IPS-NIHi11 (cell line): Measurements from ENCODE around the gene ZNF394.

ENCODE experiments used
- DNase-seq: peaks from one replicate; pipeline ENCODE4 v3.0.0; 2012; ENCODE audit warnings: mixed read lengths, low spot score

ZNF394 gene

DNA sequence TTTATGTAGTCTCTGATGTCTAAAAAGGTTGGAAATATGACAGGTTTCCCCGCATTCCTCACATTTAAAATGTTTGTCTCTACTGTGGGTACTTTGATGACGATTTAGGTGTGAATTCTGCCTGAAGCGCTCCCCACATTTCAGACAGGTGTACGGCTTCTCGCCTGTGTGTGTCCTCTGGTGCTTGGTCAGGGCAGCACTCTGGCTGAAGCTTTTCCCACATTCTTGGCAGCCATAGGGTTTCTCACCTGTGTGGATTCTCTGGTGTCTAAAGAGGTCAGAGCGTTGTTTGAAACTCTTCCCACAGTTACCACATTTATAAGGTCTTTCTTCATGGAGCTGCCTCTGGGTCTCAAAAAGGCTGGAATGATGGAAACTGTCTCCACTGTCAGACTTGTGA is 6.3 kb downstream of the ZNF394 start:
- DNase-seq: no peak

DNA sequence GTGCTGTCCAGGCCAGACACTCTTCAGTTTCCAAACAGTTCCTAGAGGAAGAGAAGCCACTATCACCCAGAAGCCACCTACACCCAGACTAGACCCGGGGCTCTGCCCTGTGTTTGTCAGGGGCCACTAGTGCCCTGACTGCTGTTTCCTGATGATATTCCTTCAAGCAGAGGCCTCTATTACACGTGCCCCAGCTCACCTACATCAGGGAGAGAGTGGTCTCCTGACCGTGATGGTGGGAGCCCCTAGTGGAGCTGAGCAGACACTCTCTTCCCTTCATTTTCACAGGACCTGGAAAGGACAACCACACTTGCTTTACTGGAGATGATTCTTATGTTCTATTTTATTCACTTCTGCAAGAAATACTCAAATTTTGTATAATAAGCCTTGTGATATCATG is 9.2 kb downstream of the ZNF394 start:
- DNase-seq: no peak

DNA sequence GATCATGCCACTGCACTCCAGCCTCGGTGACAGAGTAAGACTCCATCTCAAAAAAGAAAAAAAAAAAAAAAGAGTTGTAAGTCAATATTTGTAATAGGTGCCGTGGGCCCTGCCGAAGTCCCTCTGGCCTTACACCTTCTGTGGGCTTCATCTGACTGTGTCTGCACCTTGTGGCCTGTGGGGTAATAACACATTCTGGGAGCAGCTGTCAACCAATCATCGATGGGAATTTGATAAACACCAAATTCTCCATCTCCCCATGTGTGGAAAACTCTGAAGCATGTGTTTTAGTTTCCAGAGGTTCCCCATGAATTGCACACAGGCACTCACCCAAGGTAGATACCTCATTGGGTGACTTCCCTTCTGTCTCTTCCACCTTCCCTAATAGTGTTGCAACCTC is 10.8 kb downstream of the ZNF394 start:
- DNase-seq: peak; percentile 32

DNA sequence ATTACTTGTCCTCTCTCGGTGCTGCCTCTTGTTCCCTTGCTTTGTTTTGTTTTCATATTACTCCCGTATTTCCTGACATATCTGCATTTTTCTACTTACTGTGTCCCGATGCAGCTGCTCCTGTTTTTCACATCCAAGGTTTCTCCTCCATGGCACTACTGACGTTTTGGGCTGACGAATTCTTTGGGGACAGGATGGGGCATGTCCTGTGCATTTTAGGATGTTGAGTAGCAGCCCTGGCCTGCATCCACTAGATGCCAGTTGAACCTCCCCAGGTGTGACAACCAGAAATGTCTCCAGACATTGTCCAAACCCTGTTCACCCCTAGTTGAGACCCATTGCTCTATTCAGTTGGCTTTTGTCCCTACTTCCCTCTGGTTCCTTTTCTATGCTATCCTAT is 15.0 kb downstream of the ZNF394 start:
- no peak for DNase-seq

DNA sequence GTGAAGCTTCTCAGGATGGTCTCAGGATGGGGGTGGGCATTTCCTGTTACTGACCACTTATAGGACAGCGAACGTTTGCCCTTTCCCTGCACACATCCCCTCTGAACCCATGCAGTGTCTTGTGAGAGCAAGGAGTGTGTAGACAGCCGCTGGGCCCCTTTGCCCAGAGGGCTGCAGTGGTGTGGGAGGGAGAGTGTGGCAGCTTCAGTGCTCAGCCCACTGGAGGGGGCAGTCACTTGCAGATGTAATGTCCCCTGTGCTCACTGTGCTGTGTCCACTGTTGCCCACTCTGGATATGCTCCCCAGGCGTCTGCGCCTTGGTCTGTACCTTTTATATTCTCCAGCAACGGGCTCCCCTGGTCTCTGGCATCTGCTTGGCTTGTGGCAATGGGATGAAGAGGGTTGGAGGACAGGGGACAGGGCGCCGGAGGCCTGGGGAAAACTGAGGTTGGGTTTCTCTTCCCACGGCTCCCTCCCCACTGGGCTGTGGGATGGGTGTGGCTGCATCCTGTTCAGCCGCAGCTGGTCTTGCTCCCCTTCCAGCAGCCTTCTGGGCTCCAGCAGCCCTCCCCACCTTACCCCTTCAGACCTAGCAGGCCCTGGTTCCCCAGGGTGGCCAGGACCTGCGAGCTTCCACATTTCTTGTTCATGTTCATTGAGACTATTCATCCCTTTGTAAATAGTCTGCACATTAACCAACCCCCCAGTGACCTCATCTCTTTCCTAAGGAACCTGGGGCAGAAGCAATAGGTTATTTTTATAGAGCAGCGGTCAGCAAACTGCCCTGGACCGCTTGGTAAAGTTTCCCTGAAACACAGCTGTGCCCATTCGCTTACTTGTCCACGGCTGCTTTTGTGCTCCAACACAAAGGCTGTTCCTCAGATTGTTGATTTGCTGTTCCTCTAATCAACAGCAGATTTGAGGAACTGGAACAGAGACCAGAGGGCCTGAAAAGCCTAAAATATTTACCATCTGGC is 21.3 kb downstream of the ZNF394 start:
- no peak for DNase-seq

DNA sequence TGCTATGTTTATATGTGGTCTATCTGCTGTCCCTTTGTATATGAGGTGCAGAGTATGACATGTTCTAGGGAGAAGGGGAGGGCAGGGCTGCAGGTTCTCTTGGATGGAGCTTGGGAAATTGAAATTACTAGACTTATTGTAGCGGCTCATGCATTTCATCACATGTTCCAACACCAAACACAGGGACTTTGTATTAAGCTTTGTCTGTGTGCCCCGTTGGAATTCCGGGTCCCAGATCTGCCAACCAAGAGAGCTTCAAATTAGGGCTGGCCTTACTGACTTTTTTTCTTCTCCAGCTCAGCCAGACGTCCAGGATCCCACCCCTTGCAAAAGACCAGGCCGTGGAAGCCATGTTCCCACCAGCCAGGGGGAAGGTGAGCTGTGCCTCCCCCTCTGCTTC is 24.0 kb downstream of the ZNF394 start:
- no peak for DNase-seq

DNA sequence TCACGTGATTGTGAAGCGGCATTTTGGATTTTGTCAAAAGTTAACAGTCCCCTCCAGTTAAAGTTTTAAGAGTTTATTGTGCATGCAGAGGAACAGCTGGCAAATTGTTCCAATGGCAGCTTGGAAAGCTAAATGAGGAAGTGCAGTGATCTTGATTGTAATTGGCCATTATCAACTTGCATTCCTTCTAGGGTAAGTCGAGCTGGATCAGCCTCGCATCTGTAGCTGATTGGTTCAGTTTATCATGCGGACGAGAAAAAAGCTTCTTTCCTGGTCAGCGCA is 26.8 kb downstream of the ZNF394 start:
- peak; percentile 81 for DNase-seq

DNA sequence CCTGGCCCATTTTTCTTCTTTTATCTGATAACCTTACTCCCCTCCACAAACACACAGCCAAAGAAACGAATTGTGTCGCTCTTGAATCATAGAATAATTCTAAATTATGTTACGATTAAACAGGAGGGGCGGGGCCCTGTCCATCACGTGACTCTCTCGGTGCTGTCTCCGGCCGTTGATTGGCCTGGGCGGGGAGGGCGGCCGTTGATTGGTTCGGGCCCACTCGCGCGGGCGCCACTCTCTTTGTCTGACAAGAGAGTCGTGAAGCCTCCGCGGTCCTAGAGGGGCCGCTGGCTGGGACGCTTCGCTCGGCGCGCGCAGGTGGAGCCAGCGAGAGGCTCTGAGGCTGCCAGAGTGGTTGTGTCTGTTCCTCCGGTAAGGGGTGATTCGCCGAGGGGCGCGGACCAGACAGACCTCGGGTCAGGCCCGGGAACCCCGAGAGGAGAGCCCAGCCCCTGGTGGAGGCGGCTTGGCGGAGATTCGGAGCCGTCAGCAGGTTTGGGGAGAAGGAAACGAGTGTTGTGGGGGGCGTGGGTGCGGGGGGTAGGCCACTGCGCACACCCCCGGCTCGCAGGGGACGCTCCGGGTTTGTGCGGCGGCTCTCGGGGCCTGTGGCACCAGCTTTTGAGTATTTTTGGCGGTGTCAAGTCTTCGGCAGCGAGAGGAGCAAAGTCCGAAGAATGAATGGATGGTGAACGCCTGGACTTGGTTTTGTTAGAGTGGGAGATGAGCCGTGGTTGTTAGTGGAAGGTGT is 27.3 kb downstream of the ZNF394 start, which contains the start of gene ZNF789:
Gene ZNF789, plus strand, starts transcription at position 330 of the 754 bp plus-strand sequence. CDS start 3,567 bp downstream, outside the sequence.
- DNase-seq: peak; percentile 100

DNA sequence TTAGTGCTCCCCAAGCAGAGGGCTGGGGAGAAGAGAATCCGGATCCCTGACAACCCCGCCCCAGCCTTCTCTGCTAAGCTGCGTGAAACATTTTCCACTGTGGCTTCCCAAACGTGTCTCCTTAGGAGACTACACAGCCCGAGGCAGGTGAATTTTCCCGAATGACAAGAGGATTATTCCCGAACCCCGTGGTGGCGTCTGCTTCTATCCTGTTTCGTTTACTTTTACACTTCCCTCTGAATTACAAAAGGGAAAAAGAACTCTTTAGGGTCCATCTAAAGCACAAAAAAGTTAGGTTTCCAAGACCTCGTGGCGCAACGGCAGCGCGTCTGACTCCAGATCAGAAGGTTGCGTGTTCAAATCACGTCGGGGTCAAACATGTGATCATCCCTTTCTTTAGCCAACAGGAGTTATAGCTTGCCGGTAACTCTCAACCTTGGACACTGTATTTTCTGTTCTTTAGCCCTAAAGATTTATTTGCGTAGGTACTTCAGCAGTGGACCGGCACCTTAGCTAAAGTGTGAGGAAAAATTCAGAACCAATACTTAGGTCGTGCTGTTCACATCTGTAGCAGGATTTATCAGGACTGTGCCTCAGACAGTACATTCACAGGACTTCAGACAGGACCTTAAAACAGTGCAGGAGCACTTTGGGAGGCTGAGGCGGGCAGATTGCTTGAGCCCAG is 30.6 kb downstream of the ZNF394 start:
- DNase-seq: no peak

DNA sequence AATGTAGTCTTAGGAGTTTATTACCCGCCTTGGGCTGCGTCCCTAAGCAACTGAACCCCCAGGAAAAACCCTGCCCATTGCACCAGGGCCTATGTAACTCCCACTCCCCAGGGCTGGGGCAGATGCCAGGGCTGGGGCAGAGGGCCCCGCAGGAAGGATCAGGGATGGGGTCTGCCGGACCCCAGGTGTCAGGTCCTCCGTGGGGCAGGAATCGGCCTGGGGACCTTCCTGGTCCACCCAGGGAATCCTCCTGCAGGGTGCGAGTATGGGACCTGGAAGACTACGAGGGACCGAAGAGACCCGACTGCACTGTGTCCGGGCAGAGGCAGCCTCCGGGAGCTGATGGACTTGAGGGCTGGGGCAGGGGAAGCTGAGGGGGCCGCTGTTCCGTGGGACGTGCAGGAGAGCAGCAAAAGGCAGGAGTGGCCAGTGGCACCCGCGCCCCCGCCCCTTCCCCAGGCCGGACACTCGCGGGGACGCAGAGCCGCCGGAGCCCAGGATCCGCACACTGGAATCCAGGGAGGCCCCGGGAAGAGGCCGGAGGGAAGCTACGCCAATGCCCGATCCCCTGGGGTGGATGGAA is 31.7 kb downstream of the ZNF394 start:
- no peak for DNase-seq

DNA sequence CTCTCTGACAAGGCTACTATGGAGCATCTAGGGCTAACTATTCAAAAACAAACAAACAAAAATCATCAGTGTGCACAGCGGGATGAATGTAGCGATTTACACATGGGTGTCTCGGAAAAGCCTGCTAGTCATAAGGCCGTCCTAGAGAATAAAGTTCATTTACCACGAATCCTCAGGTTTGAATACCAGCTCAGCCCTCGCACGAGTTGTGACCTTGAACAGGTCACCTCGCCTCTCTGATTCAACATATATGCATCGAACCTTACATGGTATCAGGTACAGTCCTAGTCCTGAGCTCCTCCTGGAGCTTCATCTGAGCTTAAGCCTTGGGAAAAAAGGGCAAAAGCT is 34.7 kb downstream of the ZNF394 start:
- no peak for DNase-seq

DNA sequence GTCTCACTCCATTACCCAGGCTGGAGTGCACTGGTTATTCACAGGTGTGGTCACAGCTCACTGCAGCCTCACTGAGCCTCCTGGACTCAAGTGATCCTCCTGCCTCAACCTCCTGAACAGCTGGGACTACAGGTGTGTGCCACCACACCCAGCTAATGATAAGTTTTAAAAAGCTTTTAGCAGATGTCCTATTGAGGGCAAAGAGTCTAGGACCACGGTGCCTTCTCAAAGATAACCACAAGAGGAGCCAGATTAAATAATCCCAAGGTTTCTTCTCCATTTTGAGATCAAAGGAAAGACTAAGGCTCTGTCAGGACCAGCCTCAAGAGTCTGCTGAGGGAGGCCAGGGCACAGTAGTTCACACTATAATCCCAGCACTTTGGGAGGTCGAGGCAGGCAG is 38.9 kb downstream of the ZNF394 start:
- no peak for DNase-seq

DNA sequence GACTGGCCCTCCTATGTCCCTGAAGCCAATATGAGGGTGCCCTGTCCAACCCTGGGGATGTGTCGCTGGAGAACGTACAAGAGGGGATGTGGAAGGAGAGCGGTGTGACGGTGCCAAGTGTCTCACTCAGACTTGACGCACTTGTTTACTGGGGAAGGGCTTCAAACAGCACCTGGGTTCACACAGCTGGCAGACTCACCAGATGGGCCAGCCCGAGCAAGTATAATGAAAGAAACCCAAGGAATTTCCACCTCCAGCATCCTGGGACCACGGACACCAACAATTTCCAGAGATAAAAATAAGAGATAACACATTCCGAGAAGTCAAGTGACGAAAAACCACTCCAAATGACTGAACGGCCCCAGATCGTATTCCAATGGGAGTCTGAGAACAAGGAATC is 39.4 kb downstream of the ZNF394 start:
- no peak for DNase-seq

DNA sequence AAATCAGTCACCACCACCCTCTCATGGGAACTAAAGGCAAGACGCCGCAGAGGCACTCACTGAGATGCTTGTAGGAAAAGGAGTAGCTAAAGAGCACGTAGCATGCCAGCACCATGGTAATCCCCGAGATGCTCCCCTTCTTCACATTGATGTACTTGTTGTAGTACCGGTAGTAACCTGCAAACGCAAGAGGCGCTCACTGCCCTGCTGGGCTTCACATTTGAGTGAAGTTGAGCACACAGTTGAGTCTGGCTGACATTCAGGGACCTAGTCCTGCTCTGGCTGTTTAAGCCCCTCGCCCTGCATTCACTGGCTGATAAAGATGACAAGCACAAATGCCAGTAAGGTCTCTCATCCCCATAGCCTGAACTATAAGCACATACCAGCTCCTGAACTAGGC is 41.0 kb downstream of the ZNF394 start:
- no peak for DNase-seq

DNA sequence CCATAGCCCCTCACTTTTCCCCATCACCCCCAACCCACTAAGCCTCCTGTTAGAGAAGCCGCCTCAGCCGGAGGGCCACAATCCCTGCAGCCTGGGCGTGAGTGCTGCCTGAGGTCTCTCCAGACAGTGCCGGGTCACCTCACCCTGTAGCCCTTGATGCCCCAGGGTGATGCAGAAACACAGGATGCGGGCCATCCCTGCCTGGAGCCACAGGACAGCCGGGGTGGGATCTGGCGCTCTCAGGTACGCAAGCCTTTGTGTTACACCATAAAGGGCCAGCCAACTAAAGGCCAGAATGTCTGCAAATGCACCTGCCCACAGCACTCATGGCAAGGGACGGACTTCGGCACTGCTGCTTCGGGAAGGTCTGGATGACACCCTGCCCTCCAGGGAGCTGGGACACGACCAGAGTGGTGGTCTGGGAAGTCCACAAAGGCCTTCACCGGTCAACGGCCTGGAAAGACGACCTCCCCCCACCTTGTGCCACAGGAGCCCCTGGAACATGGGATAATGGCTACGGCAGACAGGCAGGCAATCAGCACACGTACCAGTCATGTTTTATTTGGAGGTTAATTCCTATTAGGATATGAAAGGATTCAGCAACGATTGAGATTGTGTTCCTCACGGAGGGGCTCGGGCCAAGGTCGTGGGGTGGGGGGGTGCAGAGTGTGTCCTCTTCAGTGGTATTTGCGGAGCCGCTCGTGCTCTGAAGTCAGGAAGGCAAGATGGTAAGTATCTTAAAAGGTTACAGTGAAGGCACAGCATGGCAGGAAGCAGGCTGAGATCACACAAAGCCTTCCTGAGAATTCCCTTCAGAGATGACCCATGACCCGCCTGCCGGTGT is 42.2 kb downstream of the ZNF394 start:
- no peak for DNase-seq

DNA sequence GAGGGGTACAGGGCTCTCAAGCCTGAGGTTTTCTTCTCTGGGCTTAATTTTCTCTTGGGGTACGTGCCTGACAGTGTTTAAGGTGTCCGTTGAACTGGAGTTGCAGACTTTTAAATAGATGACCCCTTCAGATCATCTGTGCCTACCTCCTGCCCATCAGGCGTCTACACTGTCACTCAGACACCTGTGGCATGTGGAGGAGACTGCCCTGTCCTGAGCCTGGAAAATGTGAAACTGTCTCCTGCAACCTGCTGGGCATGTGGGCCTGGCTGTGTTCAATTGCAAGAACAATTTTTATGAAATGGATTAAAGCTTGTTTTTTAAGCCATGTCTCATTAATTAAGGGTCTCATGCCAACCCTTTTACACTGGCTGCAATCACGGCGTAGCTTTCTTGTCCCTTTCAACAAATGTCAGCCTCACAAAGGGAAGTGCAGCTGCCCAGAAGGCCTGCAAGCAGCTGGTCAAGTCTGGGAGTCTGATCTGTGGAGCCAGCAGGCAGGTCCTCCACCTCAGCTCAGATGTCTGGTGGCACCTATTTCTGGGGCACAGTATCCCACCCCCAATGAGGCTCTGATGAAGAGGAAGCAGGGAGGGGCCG is 42.9 kb downstream of the ZNF394 start:
- no peak for DNase-seq

DNA sequence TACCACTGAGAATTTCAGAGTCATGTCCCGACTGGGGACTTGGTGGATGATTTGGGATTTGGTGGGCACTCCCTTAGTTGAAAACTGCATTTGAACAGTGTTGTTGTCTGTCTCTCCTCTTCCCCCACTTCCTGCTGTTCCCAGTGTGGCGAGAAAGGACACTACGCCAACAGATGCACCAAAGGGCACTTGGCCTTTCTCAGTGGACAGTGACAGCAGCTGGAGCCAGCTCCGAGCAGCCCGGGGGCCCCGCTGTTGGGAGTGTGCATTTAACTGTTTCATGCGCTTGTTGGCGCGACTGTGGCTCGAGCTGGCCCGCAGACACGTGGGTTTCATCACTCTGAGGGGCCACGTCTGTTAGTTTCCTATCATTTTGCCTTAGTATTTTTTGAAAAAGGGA is 43.8 kb downstream of the ZNF394 start:
- DNase-seq: no peak

DNA sequence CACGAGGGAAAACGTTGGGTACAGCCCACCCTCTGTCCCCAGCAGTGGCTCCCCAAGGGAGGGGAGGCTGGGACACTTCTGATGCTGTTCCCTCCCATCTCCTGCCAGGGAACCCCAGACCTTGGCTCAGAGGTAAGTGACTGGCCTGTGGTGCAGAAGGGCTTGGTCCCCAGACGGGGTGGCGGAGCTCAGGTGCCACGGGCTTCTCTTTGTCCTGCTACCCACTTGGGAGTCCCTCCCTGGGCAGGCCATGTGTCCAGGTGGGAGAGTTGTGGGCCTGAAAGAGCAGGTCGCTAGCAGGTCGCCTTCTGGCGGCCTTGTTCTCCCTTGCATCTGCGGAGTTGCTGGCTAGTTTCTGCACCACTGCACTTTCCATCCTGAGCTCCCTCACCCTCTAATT is 44.2 kb downstream of the ZNF394 start:
- no peak for DNase-seq

DNA sequence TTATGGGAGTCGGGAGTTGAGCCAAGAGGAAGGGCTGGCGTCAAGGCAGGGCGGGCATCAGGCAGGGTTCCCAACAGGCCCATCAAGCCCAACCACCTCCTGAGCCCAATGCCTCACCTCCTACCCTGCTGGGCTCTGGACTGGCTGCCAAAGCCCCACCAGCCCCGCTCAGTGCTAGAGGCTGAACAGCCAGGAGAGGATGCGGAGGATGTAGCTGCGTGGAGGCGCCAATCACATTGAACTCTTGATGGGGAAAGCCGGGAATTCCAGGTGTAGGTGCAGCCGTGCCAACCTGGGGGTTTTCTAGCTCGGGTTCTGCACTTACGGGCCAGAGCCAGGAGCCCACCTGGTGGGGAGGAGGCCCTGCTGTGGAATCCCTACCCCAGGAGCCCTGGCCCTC is 47.0 kb downstream of the ZNF394 start:
- peak; percentile 37 for DNase-seq

DNA sequence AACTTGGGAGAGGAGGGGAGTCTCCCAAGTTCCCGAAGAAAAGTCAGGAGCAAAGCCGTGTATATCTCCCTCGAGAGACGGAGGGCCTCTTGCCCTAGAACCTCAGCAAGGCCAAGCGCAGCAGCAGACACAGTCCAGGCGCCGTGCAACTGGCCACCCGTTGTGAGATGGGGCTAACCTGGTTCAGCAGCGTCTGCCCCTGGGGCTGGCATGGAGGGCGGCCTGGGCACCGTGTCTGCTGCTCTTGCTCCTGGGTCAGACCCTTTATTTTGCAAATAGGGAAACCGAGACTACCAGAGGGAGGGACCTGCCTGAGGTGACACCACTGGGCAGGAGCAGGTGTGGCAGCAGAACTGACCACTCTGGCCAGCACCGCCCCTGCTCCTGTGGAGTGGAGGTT is 47.5 kb downstream of the ZNF394 start:
- no peak for DNase-seq

DNA sequence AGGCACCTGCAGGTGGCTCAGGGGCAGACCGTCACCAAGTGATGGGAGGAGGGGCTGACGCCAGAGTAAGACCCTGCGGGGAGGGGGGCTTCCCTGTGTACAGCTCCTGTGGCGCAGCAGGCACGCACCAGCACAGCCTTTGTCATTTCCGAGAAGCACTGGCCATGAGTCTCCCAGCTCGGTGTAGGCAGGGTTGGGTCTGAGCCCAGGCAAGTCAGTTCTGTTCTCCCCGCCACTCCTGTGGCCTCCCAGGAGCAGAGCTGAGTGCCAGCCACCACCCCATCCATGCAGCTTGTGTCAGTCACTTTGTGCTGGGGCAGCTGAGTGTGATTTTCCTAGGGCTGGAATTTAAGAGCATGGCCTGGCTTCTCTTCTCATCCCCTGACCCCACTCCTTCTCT is 48.1 kb downstream of the ZNF394 start:
- no peak for DNase-seq
